ENCODE results near the gene RBM38. TPM values are rescaled to one million over a fixed set of nuclear protein-coding genes. Genes with fewer than 3 reads are reported as not detected.

Gene RBM38
- polyA plus RNA-seq, 2 of the 4 experiments (the other 2 are of a cell fraction), result 6.6 to 14.2 TPM

DNA sequence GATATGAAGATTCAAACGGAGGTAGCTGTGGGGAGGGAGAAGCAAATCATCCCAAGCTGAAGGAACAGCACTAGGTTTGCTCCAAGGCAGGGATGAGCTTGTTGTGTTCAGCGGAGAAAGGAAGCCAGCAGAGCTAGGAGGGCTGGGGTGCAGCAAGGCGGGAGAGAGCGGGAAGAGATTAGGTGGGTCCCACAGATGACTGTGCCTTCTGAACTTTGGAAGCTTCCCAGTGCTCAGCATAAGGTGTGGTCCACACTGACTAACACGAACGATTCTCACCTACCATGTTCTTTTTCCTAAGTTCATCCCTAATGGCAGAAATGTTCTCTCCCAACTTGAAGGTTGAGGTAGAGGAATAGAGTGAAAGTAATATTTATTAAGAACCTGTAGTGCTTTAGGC, 38.9 kb upstream of the RBM38 start:
- no peak overlapping the region for H3K27ac ChIP-seq
- CTCF ChIA-PET, result interaction anchor here (1.1 to 1.9 kb wide), 3 partner anchors 10 to 262 kb away, joined by 3 to 5 read pairs (median 4); no protein-coding TSS in a partner anchor

DNA sequence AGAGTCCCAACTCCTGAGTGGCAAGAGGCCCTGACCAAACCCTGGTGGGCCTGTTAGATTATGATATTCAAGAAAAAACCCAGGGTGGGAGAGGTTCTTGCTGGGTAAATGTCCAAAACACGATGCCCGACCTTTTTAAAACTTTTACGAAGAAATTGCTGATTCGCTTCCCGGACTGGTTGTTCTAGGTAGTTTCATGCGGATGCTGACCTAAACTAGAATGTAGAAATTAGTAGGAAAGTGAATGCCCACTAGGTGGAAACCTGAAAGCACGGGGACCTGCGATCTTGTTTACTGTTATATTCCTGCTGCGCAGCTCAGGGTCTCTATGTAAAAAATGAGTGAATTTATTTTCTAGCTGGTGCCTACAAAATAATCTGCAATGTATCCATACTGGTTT, 37.8 kb upstream of the RBM38 start:
- CTCF ChIA-PET, result interaction anchor here (0.7 kb wide), 1 partner anchor 14 kb away, joined by 3 read pairs; no protein-coding TSS in a partner anchor
- POLR2A ChIA-PET, result no interaction called here
- no peaks in the 10 kb centered on the region for H3K9me3 ChIP-seq
- WGBS (ENCODE audit: missing lambda C conversion rate), result 96% methylated on average over 9 of the region's 9 CpGs
- ATAC-seq, result no peak
- no peak overlapping the region for H3K27ac ChIP-seq
- H3K4me2 ChIP-seq, result no peak overlapping the region
- TF ChIP-seq JUN (IDR thresholded peaks at IDR 0.05) (no peak), ZFP36 (IDR thresholded peaks at IDR 0.05; ENCODE audit: borderline replicate concordance, partially characterized antibody) (no peak), BHLHE40 (IDR thresholded peaks at IDR 0.05; ENCODE audit: low read depth, low read length) (no peak), ESRRA (IDR thresholded peaks at IDR 0.05; ENCODE audit: borderline replicate concordance, low read length) (no peak), ZC3H11A (IDR thresholded peaks at IDR 0.05) (no peak), TFCP2L1 (CRISPR knock-in tag; IDR thresholded peaks at IDR 0.05) (no peak), FOSL2 (IDR thresholded peaks at IDR 0.05) (no peak), FOSL2 (CRISPR knock-in tag; IDR thresholded peaks at IDR 0.05) (no peak), POLR2A (IDR thresholded peaks at IDR 0.05; ENCODE audit: low read length) (no peak), RNF2 (IDR thresholded peaks at IDR 0.05; ENCODE audit: borderline replicate concordance, low read depth) (no peak), TP53 (CRISPR knock-in tag; IDR thresholded peaks at IDR 0.05) (no peak)
- TF ChIP-seq, protein P1, sequence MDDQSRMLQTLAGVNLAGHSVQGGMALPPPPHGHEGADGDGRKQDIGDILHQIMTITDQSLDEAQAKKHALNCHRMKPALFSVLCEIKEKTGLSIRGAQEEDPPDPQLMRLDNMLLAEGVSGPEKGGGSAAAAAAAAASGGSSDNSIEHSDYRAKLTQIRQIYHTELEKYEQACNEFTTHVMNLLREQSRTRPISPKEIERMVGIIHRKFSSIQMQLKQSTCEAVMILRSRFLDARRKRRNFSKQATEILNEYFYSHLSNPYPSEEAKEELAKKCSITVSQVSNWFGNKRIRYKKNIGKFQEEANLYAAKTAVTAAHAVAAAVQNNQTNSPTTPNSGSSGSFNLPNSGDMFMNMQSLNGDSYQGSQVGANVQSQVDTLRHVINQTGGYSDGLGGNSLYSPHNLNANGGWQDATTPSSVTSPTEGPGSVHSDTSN (IDR thresholded peaks at IDR 0.05), result no peak
- H3K4me1 ChIP-seq, result peaks cover 10% of the 10 kb centered on the region
- DNase-seq (ENCODE audit: low read depth in 1 of 2, low spot score in 1 of 2), result no peak
- no peak for FAIRE-seq
- no peak overlapping the region for H3K4me3 ChIP-seq

More for the DNA sequence above, 38.9 kb upstream of the RBM38 start:
- POLR2A ChIA-PET, result no interaction called here
- no peak for DNase-seq (ENCODE audit: low read depth in 1 of 2, low spot score in 1 of 2)
- Histone ChIP-seq H3K4me1 (peaks cover 10% of the 10 kb centered on the region), H3K4me3 (peak overlapping the region; percentile 95), H3K4me2 (peak overlapping the region; percentile 81), H3K9me3 (no peaks in the 10 kb centered on the region)
- no peak for FAIRE-seq
- 72% methylated on average over 6 of the region's 6 CpGs for WGBS (ENCODE audit: missing lambda C conversion rate)
- TF ChIP-seq, protein P2, sequence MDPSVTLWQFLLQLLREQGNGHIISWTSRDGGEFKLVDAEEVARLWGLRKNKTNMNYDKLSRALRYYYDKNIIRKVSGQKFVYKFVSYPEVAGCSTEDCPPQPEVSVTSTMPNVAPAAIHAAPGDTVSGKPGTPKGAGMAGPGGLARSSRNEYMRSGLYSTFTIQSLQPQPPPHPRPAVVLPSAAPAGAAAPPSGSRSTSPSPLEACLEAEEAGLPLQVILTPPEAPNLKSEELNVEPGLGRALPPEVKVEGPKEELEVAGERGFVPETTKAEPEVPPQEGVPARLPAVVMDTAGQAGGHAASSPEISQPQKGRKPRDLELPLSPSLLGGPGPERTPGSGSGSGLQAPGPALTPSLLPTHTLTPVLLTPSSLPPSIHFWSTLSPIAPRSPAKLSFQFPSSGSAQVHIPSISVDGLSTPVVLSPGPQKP (IDR thresholded peaks at IDR 0.05; ENCODE audit: low read depth, low read length), result no peak
- TF ChIP-seq MAFK (IDR thresholded peaks at IDR 0.05; ENCODE audit: partially characterized antibody) (no peak), SREBF2 (IDR thresholded peaks at IDR 0.05) (no peak), NPAS2 (CRISPR knock-in tag; IDR thresholded peaks at IDR 0.05; ENCODE audit: borderline replicate concordance) (no peak), TP53 (CRISPR knock-in tag; IDR thresholded peaks at IDR 0.05) (no peak), POLR2A (IDR thresholded peaks at IDR 0.05; ENCODE audit: low read length) (no peak), KDM5A (IDR thresholded peaks at IDR 0.05) (no peak), FOSB (CRISPR knock-in tag; IDR thresholded peaks at IDR 0.05) (no peak)
- TF ChIP-seq, protein P3, sequence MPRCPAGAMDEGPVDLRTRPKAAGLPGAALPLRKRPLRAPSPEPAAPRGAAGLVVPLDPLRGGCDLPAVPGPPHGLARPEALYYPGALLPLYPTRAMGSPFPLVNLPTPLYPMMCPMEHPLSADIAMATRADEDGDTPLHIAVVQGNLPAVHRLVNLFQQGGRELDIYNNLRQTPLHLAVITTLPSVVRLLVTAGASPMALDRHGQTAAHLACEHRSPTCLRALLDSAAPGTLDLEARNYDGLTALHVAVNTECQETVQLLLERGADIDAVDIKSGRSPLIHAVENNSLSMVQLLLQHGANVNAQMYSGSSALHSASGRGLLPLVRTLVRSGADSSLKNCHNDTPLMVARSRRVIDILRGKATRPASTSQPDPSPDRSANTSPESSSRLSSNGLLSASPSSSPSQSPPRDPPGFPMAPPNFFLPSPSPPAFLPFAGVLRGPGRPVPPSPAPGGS (IDR thresholded peaks at IDR 0.05), result no peak
- TF ChIP-seq, protein P4, sequence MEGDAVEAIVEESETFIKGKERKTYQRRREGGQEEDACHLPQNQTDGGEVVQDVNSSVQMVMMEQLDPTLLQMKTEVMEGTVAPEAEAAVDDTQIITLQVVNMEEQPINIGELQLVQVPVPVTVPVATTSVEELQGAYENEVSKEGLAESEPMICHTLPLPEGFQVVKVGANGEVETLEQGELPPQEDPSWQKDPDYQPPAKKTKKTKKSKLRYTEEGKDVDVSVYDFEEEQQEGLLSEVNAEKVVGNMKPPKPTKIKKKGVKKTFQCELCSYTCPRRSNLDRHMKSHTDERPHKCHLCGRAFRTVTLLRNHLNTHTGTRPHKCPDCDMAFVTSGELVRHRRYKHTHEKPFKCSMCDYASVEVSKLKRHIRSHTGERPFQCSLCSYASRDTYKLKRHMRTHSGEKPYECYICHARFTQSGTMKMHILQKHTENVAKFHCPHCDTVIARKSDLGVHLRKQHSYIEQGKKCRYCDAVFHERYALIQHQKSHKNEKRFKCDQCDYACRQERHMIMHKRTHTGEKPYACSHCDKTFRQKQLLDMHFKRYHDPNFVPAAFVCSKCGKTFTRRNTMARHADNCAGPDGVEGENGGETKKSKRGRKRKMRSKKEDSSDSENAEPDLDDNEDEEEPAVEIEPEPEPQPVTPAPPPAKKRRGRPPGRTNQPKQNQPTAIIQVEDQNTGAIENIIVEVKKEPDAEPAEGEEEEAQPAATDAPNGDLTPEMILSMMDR (IDR thresholded peaks at IDR 0.05), result no peak
- TF ChIP-seq, protein P5, sequence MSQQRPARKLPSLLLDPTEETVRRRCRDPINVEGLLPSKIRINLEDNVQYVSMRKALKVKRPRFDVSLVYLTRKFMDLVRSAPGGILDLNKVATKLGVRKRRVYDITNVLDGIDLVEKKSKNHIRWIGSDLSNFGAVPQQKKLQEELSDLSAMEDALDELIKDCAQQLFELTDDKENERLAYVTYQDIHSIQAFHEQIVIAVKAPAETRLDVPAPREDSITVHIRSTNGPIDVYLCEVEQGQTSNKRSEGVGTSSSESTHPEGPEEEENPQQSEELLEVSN (IDR thresholded peaks at IDR 0.05; ENCODE audit: borderline replicate concordance, low read depth), result no peak
- ATAC-seq, result no peak
